NB4 (cell line): ENCODE results near the gene ZXDC.

Experiments used
- DNase-seq: peaks from one replicate; pipeline ENCODE4 v3.0.0; 2010; ENCODE audit warnings: low read depth
- H3K4me3 ChIP-seq: one replicate; pipeline ENCODE4 v1.5.1; 2011; ENCODE audit warnings: mild to moderate bottlenecking, low read depth, low read length, moderate library complexity
- CTCF ChIP-seq: IDR thresholded peaks from one replicate; pipeline ENCODE4 v1.5.1; 2012; ENCODE audit warnings: low read depth, low read length
- MAX ChIP-seq: IDR thresholded peaks from 2 replicates; pipeline ENCODE4 v1.6.1; 2011; ENCODE audit warnings: low read depth, low read length
- MYC ChIP-seq: IDR thresholded peaks from 2 replicates; pipeline ENCODE4 v1.6.1; 2011; ENCODE audit warnings: low read depth, low read length
- POLR2A ChIP-seq: IDR thresholded peaks from 2 replicates; pipeline ENCODE4 v1.6.1; 2011; ENCODE audit warnings: mild to moderate bottlenecking; ENCODE audit not compliant: insufficient read length; ENCODE audit errors: extremely low read depth

Gene ZXDC

DNA sequence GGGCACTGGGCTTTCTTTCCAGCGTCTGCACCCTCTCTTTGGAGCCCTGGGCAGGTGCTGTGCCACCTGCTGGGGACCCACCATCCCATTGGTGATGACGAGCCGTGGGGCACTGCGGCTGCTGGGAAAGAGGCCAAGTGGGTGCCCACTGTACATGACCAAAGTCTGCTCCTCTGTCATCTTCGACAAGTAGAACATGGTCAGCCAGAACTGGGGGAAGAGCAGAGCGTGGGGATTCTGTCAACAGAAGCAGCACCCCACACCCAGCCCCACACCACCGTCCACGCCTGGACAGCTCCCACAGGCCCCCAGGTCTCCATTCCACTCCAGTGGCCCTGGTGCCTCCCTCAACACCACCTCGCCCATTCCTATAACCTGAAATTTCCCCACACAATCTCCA is 32.2 kb upstream of the ZXDC start:
- no peak overlapping the region for H3K4me3 ChIP-seq
- DNase-seq = no peak
- no peak for TF ChIP-seq MYC
- no peak for TF ChIP-seq POLR2A
- TF ChIP-seq CTCF = no peak
- TF ChIP-seq MAX = no peak

GRCh38 chr3:126503701-126504100 is 28.0 kb upstream of the ZXDC start:
- TF ChIP-seq MYC (no peak), MAX (no peak), CTCF (no peak), POLR2A (no peak)
- DNase-seq = no peak
- H3K4me3 ChIP-seq = no peak overlapping the region

- H3K4me3 ChIP-seq = no peak overlapping the region
- TF ChIP-seq MYC (no peak), MAX (no peak), CTCF (no peak), POLR2A (no peak)
- no peak for DNase-seq
These were observed 27.0 kb upstream of the ZXDC start for GRCh38 chr3:126502656-126503055.

DNA sequence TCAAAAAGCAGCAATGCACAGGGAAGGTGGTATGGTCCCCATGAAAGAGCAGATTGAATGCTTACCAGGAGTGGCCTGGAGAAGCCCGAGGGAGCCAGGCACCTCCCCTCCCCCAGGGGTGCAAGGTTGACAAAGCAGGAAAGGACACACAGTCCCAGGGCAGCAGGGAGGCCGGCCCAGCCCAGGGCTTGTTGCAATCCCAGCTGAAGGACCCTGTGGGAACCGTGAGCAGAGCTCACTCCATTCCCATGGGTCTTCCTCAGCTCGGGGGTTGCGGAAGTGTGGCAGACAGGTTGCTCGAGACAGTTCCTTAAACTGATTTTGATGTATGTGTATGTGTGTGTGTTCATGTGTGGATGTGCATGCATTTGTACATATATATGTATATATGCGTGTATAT is 26.0 kb upstream of the ZXDC start:
- no peak for TF ChIP-seq CTCF
- no peak for TF ChIP-seq POLR2A
- no peak for TF ChIP-seq MYC
- TF ChIP-seq MAX = no peak
- H3K4me3 ChIP-seq = no peak overlapping the region
- peak; percentile 84 for DNase-seq

DNA sequence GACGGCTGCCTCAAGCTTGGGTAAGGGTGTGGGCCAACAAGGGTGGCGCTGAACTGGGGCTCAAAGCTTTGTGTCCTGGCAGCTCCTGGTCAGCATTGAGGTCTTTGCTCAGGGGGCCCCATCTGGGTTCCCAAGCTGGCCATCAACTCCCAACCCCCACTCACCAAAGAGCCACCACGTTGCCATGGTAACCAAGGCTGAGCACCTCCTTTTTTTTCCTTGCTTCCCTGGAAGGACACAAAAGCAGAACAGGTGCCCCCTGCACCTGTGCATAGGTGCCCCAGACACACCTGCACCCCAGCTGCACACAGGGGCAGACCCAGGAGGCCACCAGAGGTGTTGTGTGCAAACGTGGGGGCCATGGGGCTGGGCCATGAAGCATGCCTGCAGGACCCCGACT is 25.4 kb upstream of the ZXDC start:
- H3K4me3 ChIP-seq = no peak overlapping the region
- TF ChIP-seq POLR2A = no peak
- no peak for TF ChIP-seq CTCF
- no peak for TF ChIP-seq MAX
- TF ChIP-seq MYC = no peak
- no peak for DNase-seq

GRCh38 chr3:126500016-126500415 is 24.3 kb upstream of the ZXDC start:
- no peak overlapping the region for H3K4me3 ChIP-seq
- no peak for DNase-seq
- TF ChIP-seq POLR2A = no peak
- no peak for TF ChIP-seq CTCF
- no peak for TF ChIP-seq MAX
- TF ChIP-seq MYC = no peak
